HG03045 (cell line): ENCODE results near the gene TMEM52.
A peak's percentile ranks its signal among the peaks of the same experiment; 100 is the strongest.

ENCODE experiments used
- ATAC-seq: cut with Tn5 transposase; IDR thresholded peaks from one replicate; pipeline ENCODE4 v1.9.1; 2021; ENCODE audit warnings: mild to moderate bottlenecking, moderate library complexity; ENCODE audit not compliant: unreplicated experiment

Gene TMEM52

GRCh38 chr1:1918901-1919303 is at the start of gene TMEM52:
TMEM52 (minus strand) TSS chr1:1919279; CDS start chr1:1919265, 14 bp downstream.
- peak; percentile 25 for ATAC-seq

- ATAC-seq = no peak
Observed at GRCh38 chr1:1967879-1968278, 48.8 kb upstream of the TMEM52 start.

- no peak for ATAC-seq
Observed at GRCh38 chr1:1967151-1967550, 48.1 kb upstream of the TMEM52 start.

- ATAC-seq = no peak
Observed at GRCh38 chr1:1966071-1966740, 47.1 kb upstream of the TMEM52 start.

- ATAC-seq = no peak
Observed at GRCh38 chr1:1965546-1965945, 46.5 kb upstream of the TMEM52 start.

- ATAC-seq = no peak
Observed at GRCh38 chr1:1964811-1965210, 45.7 kb upstream of the TMEM52 start.

- ATAC-seq = no peak
Observed at GRCh38 chr1:1963570-1963969, 44.5 kb upstream of the TMEM52 start.

- no peak for ATAC-seq
Observed at GRCh38 chr1:1962752-1963151, 43.7 kb upstream of the TMEM52 start.

GRCh38 chr1:1960480-1961196 is 41.6 kb upstream of the TMEM52 start:
- no peak for ATAC-seq

GRCh38 chr1:1959840-1960479 is 40.9 kb upstream of the TMEM52 start:
- no peak for ATAC-seq

- no peak for ATAC-seq
Observed at GRCh38 chr1:1959459-1959839, 40.4 kb upstream of the TMEM52 start.

- no peak for ATAC-seq
Observed at GRCh38 chr1:1958071-1958541, 39.0 kb upstream of the TMEM52 start.

GRCh38 chr1:1957533-1957961 is 38.5 kb upstream of the TMEM52 start:
- no peak for ATAC-seq

GRCh38 chr1:1956586-1957532 is 37.8 kb upstream of the TMEM52 start:
- ATAC-seq = no peak

- ATAC-seq = no peak
Observed at GRCh38 chr1:1956101-1956500, 37.0 kb upstream of the TMEM52 start.

- no peak for ATAC-seq
Observed at GRCh38 chr1:1955621-1956094, 36.6 kb upstream of the TMEM52 start.

- no peak for ATAC-seq
Observed at GRCh38 chr1:1954831-1955441, 35.9 kb upstream of the TMEM52 start.

- ATAC-seq = no peak
Observed at GRCh38 chr1:1954015-1954414, 34.9 kb upstream of the TMEM52 start.

- ATAC-seq = no peak
Observed at GRCh38 chr1:1950940-1951339, 31.9 kb upstream of the TMEM52 start.

- ATAC-seq = no peak
Observed at GRCh38 chr1:1948783-1949182, 29.7 kb upstream of the TMEM52 start.
